ENCODE measurements around the gene CERCAM. TPM values are rescaled to one million over a fixed set of nuclear protein-coding genes. Genes with fewer than 3 reads are reported as not detected.
"Not testable (repeated sequence)": the region's sequence is repeated elsewhere in the genome, so short reads cannot be mapped to it uniquely, and the experiment has no call there.

CERCAM gene
- total RNA-seq, 1 donor from 2014 or later = 12.4 TPM

DNA sequence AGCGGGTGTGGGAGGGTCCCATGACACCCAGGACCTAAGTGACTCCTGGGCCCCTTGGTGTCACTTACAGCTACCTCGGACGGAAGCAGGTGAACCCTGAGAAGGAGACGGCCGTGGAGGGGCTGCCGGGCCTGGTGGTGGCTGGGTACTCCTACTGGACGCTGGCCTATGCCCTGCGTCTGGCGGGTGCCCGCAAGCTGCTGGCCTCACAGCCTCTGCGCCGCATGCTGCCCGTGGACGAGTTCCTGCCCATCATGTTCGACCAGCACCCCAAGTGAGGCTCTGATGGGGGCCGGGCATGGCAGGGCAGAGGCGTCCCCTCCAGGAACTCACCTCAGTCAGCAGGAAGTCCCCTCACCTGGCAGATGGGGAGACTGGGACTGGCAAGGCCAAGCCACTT is 13.7 kb downstream of the CERCAM start:
- TF ChIP-seq, protein P1, sequence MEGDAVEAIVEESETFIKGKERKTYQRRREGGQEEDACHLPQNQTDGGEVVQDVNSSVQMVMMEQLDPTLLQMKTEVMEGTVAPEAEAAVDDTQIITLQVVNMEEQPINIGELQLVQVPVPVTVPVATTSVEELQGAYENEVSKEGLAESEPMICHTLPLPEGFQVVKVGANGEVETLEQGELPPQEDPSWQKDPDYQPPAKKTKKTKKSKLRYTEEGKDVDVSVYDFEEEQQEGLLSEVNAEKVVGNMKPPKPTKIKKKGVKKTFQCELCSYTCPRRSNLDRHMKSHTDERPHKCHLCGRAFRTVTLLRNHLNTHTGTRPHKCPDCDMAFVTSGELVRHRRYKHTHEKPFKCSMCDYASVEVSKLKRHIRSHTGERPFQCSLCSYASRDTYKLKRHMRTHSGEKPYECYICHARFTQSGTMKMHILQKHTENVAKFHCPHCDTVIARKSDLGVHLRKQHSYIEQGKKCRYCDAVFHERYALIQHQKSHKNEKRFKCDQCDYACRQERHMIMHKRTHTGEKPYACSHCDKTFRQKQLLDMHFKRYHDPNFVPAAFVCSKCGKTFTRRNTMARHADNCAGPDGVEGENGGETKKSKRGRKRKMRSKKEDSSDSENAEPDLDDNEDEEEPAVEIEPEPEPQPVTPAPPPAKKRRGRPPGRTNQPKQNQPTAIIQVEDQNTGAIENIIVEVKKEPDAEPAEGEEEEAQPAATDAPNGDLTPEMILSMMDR (IDR thresholded peaks at IDR 0.05; ENCODE audit: insufficient read depth, low read length, severe bottlenecking) = no peak
- peaks cover 2% of the 10 kb centered on the region for H3K36me3 ChIP-seq (ENCODE audit: control insufficient read depth, insufficient read depth, low read length)
- H3K27me3 ChIP-seq (ENCODE audit: control insufficient read depth, insufficient read depth, low read length) = no peaks in the 10 kb centered on the region
- DNase-seq (ENCODE audit: low read depth) = no peak
- H3K4me3 ChIP-seq (ENCODE audit: low read depth, low read length) = no peak overlapping the region
- FAIRE-seq = no peak

DNA sequence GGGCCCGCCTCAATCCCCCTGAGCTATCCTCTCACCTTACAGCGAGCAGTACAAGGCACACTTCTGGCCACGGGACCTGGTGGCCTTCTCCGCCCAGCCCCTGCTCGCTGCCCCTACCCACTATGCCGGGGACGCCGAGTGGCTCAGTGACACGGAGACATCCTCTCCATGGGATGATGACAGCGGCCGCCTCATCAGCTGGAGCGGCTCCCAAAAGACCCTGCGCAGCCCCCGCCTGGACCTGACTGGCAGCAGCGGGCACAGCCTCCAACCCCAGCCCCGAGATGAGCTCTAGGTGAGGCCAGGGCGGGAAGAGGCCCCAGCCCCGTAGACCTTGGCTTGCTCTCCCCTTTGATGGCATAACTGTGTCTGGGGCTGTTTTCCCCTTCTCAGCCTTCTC is 15.0 kb downstream of the CERCAM start:
- FAIRE-seq (no peak), DNase-seq (ENCODE audit: low read depth) (no peak)
- H3K4me3 ChIP-seq (ENCODE audit: low read depth, low read length) = no peak overlapping the region
- TF ChIP-seq, protein P1 (IDR thresholded peaks at IDR 0.05; ENCODE audit: insufficient read depth, low read length, severe bottlenecking) = no peak
- no peaks in the 10 kb centered on the region for H3K27me3 ChIP-seq (ENCODE audit: control insufficient read depth, insufficient read depth, low read length)
- peaks cover 2% of the 10 kb centered on the region for H3K36me3 ChIP-seq (ENCODE audit: control insufficient read depth, insufficient read depth, low read length)

DNA sequence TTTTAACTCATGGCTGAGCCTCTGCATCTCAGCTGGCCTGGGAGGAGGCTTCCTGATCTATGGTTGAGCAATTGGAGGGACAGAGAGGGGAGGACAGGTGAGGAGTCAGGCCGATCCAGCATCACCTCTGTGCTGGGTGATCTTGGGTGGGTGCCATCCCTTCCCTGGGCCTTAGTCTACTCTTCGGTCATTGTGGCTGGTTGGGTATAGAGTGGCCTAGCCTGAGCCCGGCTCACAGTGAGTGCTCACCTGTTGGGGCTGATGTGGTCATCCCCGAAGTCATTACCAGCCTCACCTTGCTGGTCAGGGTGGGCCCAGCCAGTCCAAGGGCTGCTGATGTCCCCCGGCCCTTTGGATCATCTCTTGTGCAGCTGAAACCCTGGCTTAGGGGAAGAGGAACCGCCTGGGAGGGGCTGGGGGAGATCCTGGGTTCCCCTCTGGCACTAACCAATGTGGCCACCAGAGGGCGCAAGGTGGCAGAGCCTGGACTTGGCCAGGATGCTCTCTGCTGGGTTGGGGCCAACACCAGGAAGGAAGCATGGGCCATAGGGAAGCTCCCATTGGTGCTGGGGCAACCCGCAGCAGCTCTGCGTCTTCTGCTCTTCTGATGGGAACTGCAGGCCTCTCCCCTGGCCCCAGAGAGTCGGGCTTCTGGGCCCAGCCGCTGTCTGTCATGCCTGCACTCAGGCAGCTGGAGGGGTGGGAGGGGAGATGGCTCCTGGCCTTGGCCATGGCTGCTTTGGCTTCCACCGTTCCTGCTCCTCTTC is 17.9 kb downstream of the CERCAM start:
- Histone ChIP-seq H3K36me3 (ENCODE audit: control insufficient read depth, insufficient read depth, low read length) (peaks cover 2% of the 10 kb centered on the region), H3K4me3 (ENCODE audit: low read depth, low read length) (no peak overlapping the region), H3K27me3 (ENCODE audit: control insufficient read depth, insufficient read depth, low read length) (peaks cover 2% of the 10 kb centered on the region)
- no peak for FAIRE-seq
- TF ChIP-seq, protein P1 (IDR thresholded peaks at IDR 0.05; ENCODE audit: insufficient read depth, low read length, severe bottlenecking) = peak; percentile 98
- peak; percentile 47 for DNase-seq (ENCODE audit: low read depth)

- H3K4me3 ChIP-seq (ENCODE audit: low read depth, low read length) = no peak overlapping the region
- TF ChIP-seq, protein P1 (IDR thresholded peaks at IDR 0.05; ENCODE audit: insufficient read depth, low read length, severe bottlenecking) = no peak
- peaks cover 2% of the 10 kb centered on the region for H3K36me3 ChIP-seq (ENCODE audit: control insufficient read depth, insufficient read depth, low read length)
- no peak for FAIRE-seq
- DNase-seq (ENCODE audit: low read depth) = no peak
- peaks cover 2% of the 10 kb centered on the region for H3K27me3 ChIP-seq (ENCODE audit: control insufficient read depth, insufficient read depth, low read length)
Measured at GRCh38 chr9:128439273-128439672, 18.6 kb downstream of the CERCAM start.

GRCh38 chr9:128442150-128442549 is 21.5 kb downstream of the CERCAM start:
- FAIRE-seq = no peak
- DNase-seq (ENCODE audit: low read depth) = no peak
- Histone ChIP-seq H3K27me3 (ENCODE audit: control insufficient read depth, insufficient read depth, low read length) (peaks cover 2% of the 10 kb centered on the region), H3K4me3 (ENCODE audit: low read depth, low read length) (no peak overlapping the region), H3K36me3 (ENCODE audit: control insufficient read depth, insufficient read depth, low read length) (no peaks in the 10 kb centered on the region)
- TF ChIP-seq, protein P1 (IDR thresholded peaks at IDR 0.05; ENCODE audit: insufficient read depth, low read length, severe bottlenecking) = no peak

GRCh38 chr9:128446505-128446904 is 25.8 kb downstream of the CERCAM start:
- not testable (repeated sequence) for DNase-seq (ENCODE audit: low read depth); H3K27me3 ChIP-seq (ENCODE audit: control insufficient read depth, insufficient read depth, low read length); FAIRE-seq; H3K36me3 ChIP-seq (ENCODE audit: control insufficient read depth, insufficient read depth, low read length); H3K4me3 ChIP-seq (ENCODE audit: low read depth, low read length)

Measured in bronchial epithelial cell (primary cell).